RWPE1 (cell line): ENCODE measurements around the gene ALK.

Experiments used
- CTCF ChIA-PET: fragments of 350-600 bp; sonication (Branson Sonifier 250); formaldehyde crosslinking; extraction: SDS; loops from one replicate; lab custom pipeline; 2021; lab: Yijun Ruan, JAX
- POLR2A ChIA-PET: fragments of 400-600 bp; formaldehyde crosslinking; extraction: SDS; loops from one replicate; lab custom pipeline; 2020; ENCODE audit warnings: antibody characterized with exemption; ENCODE audit not compliant: low non-redundant PET; lab: Yijun Ruan, JAX
- DNase-seq: peaks from one replicate; pipeline ENCODE4 v3.0.0; 2012; ENCODE audit warnings: low spot score
- H3K27ac ChIP-seq: fragments of 450-650 bp; 2 replicates; pipeline ENCODE4 v1.5.1; 2017
- TF ChIP-seq, protein P1 (sequence below): fragments of 450-650 bp; conservative IDR thresholded peaks from 2 replicates; pipeline ENCODE4 v1.5.1; 2017; ENCODE audit warnings: low read depth, mild to moderate bottlenecking

Gene ALK

DNA sequence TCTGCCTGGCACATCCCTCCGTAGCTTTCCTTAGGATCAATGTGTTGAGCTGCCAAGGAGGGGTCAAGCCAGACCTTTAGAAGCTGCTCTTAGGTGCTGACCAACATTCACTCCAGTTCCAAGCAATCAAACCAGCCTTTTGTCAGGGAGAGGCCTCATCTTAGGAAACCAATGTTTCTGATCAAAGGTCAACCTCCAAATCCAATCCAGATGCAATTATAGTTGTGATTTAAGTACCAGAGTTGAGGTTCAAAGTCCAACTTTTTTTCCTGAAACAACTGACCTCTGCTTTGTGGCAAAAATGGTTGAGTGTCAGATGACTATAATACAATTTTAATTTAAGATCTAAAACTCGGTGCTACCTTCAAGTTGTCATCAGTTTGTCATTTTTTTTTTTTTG lies 303.4 kb downstream of the ALK start:
- no peak overlapping the region for H3K27ac ChIP-seq
- no peak for DNase-seq
- ChIA-PET POLR2A (no interaction called here), CTCF (no interaction called here)
- TF ChIP-seq, protein P1, sequence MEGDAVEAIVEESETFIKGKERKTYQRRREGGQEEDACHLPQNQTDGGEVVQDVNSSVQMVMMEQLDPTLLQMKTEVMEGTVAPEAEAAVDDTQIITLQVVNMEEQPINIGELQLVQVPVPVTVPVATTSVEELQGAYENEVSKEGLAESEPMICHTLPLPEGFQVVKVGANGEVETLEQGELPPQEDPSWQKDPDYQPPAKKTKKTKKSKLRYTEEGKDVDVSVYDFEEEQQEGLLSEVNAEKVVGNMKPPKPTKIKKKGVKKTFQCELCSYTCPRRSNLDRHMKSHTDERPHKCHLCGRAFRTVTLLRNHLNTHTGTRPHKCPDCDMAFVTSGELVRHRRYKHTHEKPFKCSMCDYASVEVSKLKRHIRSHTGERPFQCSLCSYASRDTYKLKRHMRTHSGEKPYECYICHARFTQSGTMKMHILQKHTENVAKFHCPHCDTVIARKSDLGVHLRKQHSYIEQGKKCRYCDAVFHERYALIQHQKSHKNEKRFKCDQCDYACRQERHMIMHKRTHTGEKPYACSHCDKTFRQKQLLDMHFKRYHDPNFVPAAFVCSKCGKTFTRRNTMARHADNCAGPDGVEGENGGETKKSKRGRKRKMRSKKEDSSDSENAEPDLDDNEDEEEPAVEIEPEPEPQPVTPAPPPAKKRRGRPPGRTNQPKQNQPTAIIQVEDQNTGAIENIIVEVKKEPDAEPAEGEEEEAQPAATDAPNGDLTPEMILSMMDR, result no peak

DNA sequence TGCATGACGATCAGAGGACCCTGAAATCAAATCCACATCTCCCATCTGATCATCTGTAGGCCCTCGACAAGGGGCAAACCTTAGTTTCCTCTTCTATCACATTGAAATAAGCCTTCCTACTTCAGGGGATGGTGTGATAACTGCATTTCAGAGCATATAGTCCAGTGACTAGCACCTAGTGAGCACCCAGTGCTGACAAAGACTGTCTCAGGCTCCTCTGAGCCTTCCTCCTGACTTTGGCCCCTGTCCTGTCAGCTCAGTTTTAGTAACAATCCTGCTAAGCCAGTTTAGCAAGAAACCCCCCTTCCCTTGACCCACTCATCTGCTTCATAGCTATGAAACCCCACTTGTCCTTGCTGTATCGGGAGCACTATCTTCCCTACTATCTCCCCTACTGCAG lies 304.0 kb downstream of the ALK start:
- TF ChIP-seq, protein P1, result no peak
- ChIA-PET CTCF (interaction anchor here (0.7 kb wide), 1 partner anchor 306 kb away, joined by 4 read pairs; no protein-coding TSS in a partner anchor), POLR2A (no interaction called here)
- no peak for DNase-seq
- H3K27ac ChIP-seq, result no peak overlapping the region

DNA sequence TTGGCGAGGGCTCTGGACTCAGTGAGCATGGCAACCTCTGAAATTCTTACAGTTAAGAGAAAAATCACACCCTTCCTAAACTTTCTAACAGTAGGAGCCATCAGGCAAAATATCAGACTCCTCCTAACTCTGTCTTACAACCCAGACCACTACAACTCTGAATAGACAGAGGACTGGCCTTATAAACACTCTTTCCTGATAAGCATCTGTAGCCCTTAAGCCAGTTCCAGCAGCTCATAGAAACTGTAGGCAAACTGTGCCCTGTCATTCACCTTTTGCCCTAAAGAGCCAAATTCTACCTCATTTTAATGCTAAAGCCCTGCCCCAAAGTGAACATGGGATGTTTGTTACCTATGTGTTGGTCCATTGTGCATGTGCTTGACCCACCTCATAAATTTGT lies 304.8 kb downstream of the ALK start:
- H3K27ac ChIP-seq, result no peak overlapping the region
- ChIA-PET POLR2A (no interaction called here), CTCF (interaction anchor here (0.7 kb wide), 1 partner anchor 307 kb away, joined by 4 read pairs; no protein-coding TSS in a partner anchor)
- DNase-seq, result no peak
- TF ChIP-seq, protein P1, result no peak

DNA sequence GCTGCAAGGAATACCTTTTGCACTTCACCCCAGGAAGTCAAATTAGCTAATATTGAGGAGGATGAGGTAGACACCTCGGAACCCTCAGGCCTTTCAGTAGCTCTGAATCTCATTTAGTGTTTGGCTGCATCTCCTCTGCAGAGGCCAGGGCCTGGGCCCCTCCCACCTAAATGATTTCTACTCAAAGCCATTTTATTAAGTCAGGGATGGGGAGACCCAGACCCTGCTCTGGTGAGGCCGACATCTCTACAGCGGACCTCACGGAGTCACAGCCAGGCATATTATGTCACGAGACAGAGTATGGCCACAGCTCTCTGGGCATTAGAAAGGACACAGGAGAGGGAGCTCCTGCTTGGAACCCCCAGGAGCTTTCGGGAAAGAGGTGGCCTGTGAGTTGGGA lies 305.5 kb downstream of the ALK start:
- no peak overlapping the region for H3K27ac ChIP-seq
- ChIA-PET POLR2A (no interaction called here), CTCF (no interaction called here)
- DNase-seq, result no peak
- TF ChIP-seq, protein P1, result no peak

DNA sequence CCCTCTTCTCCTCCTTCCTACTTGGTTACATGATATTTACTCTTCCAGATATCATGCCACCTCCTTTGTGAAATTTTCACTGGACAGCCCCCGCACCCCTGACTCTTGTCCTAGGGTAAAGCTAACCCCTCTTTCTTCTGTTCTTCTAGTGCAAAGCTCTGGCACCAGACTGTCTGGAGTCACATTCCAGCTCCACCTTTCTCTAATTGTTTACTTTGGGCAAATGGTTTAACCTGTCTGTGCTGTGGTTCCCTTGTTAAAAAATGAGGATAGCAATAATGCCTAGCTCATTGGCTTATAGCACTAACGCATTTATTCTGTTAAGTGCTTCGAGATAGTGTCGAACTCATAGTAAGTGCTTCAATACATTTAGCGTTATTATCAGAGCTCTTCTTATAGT lies 306.2 kb downstream of the ALK start:
- no peak for DNase-seq
- POLR2A ChIA-PET, result no interaction called here
- CTCF ChIA-PET, result interaction anchor here (0.7 kb wide), 1 partner anchor 28 kb away, joined by 3 read pairs; no protein-coding TSS in a partner anchor
- TF ChIP-seq, protein P1, result no peak
- H3K27ac ChIP-seq, result no peak overlapping the region

DNA sequence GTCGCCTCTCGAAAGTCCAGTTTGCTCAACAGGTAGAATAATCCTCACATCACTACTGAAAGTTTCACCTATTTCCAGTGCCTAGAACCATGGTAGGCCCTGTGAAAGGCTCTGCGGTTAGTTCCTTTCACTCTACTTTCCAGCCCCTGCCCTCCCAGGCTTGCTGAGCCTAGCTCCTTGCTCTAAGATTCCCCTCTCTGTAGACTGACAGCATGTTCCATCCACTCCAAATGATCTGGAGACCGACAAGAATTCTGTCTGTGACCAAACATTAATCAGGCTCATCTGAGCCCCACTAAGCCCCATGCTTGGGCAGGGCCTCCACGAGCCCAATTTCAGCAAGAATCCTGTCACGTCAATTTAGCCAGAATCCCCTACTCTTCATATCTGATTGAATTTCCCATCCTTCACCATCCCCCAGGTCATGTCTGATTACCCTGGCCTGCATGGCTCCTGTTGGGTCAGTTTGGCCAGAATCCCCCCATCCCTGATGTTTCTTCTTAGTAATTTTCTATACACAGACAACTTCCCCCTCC lies 307.0 kb downstream of the ALK start:
- no peak overlapping the region for H3K27ac ChIP-seq
- ChIA-PET CTCF (no interaction called here), POLR2A (no interaction called here)
- TF ChIP-seq, protein P1, result no peak
- no peak for DNase-seq
